Thoracic aorta (tissue), 2 donors: ENCODE data around the gene REC114. TPM values are rescaled to one million over a fixed set of nuclear protein-coding genes. Genes with fewer than 3 reads are reported as not detected.
"Not testable (repeated sequence)": the region's sequence is repeated elsewhere in the genome, so short reads cannot be mapped to it uniquely, and the experiment has no call there.

Source experiments
- ATAC-seq: fragments of 150-250 bp; one replicate; pipeline ENCODE4 v1.8.0; 2017; ENCODE audit warnings: low read depth; ENCODE audit not compliant: insufficient number of reproducible peaks, low FRiP score
- DNase-seq: peaks from one replicate; pipeline ENCODE4 v3.0.0-alpha.2; 2020; ENCODE audit warnings: low spot score
- H3K27ac ChIP-seq, 2 donors: fragments of 200-600 bp; sonication (generic); 1 replicate in 1 of 2; 2 replicates in 1 of 2; pipeline ENCODE4 v1.5.1; 2016; ENCODE audit warnings: mild to moderate bottlenecking in 2 of 2, moderate library complexity in 2 of 2
- H3K27me3 ChIP-seq: fragments of 200-600 bp; sonication (generic); replicated peaks from 2 replicates; pipeline ENCODE4 v1.6.0; 2016; ENCODE audit warnings: mild to moderate bottlenecking; ENCODE audit not compliant: insufficient read depth
- H3K36me3 ChIP-seq: fragments of 200-600 bp; sonication (generic); one replicate; pipeline ENCODE4 v1.5.1; 2016
- H3K4me1 ChIP-seq, 2 donors: fragments of 200-600 bp; sonication (generic); 1 replicate in 1 of 2; 2 replicates in 1 of 2; pipeline versions ENCODE4 v1.5.1 to v1.6.0; 2016; ENCODE audit warnings: low read depth in 2 of 2, mild to moderate bottlenecking in 1 of 2; ENCODE audit not compliant: control insufficient read depth in 1 of 2
- H3K4me3 ChIP-seq: fragments of 200-600 bp; sonication (generic); 2 replicates; pipeline ENCODE4 v1.5.1; 2016; ENCODE audit warnings: mild to moderate bottlenecking
- H3K9me3 ChIP-seq: fragments of 200-600 bp; sonication (generic); 2 replicates; pipeline ENCODE4 v1.5.1; 2016
- total RNA-seq, 2 donors: library from RNA; depleted of rRNA; stranded (reverse); fragments of >200 nt; gene quantifications; one replicate each; pipeline versions ENCODE4 v1.1.0 to v1.2.3, GENCODE V29; 2016
- TF ChIP-seq, protein P1 (sequence below): fragments of 200-600 bp; sonication (generic); IDR thresholded peaks from one replicate; pipeline ENCODE4 v1.5.1; 2019; ENCODE audit warnings: antibody characterized with exemption

Gene REC114
- total RNA-seq, 2 donors from 2014 or later: not detected

GRCh38 chr15:73573037-73573436 lies 130.1 kb downstream of the REC114 start:
- DNase-seq (no peak), ATAC-seq (no peak)
- H3K4me3 ChIP-seq: no peak overlapping the region
- peaks cover 60% of the 10 kb centered on the region for H3K36me3 ChIP-seq
- H3K4me1 ChIP-seq: peaks cover 0 to 6% of the 10 kb centered on the region in 2 donors
- H3K27me3 ChIP-seq: no peaks in the 10 kb centered on the region
- TF ChIP-seq, protein P1, sequence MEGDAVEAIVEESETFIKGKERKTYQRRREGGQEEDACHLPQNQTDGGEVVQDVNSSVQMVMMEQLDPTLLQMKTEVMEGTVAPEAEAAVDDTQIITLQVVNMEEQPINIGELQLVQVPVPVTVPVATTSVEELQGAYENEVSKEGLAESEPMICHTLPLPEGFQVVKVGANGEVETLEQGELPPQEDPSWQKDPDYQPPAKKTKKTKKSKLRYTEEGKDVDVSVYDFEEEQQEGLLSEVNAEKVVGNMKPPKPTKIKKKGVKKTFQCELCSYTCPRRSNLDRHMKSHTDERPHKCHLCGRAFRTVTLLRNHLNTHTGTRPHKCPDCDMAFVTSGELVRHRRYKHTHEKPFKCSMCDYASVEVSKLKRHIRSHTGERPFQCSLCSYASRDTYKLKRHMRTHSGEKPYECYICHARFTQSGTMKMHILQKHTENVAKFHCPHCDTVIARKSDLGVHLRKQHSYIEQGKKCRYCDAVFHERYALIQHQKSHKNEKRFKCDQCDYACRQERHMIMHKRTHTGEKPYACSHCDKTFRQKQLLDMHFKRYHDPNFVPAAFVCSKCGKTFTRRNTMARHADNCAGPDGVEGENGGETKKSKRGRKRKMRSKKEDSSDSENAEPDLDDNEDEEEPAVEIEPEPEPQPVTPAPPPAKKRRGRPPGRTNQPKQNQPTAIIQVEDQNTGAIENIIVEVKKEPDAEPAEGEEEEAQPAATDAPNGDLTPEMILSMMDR: no peak
- H3K27ac ChIP-seq: no peak overlapping the region
- no peaks in the 10 kb centered on the region for H3K9me3 ChIP-seq

- DNase-seq: no peak
- no peak overlapping the region for H3K27ac ChIP-seq
- no peak for ATAC-seq
- no peaks in the 10 kb centered on the region for H3K9me3 ChIP-seq
- H3K4me3 ChIP-seq: no peak overlapping the region
- H3K27me3 ChIP-seq: no peaks in the 10 kb centered on the region
- H3K36me3 ChIP-seq: peaks cover 55% of the 10 kb centered on the region
- TF ChIP-seq, protein P1: no peak
- peaks cover 0 to 6% of the 10 kb centered on the region in 2 donors for H3K4me1 ChIP-seq
These were observed 130.6 kb downstream of the REC114 start for GRCh38 chr15:73573572-73573971.

DNA sequence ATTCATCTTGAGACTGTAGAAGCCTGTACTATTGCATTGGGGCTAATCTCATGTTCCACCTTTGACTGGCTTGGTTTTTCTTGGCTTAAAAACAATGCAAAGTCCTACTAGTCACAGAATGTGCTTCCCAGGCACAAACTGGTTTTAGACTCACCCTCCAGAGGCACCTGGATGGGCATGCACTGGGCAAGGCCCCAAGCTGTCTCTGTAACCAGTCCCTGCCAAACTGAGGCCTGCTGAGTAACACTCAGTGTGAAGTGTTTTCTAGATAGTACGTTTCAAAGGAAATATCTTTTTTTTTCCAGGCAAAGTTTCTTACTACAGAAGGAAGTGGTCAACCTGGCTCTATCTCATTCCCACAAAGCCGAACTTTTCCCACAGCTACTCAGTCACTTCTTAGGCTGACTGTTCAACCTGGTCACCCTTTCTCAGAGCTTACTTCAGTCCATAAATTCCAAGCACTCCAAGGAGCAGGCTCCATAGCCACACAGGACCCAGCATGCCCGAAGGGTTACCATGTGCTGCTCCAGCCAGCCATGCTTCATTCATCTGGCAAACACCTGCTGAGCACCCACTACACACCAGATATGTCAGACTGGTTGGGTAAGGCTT lies 132.8 kb downstream of the REC114 start:
- H3K9me3 ChIP-seq: no peaks in the 10 kb centered on the region
- H3K36me3 ChIP-seq: peaks cover 42% of the 10 kb centered on the region
- TF ChIP-seq, protein P1: no peak
- H3K4me1 ChIP-seq: peaks cover 0 to 6% of the 10 kb centered on the region in 2 donors
- no peak overlapping the region for H3K27ac ChIP-seq
- DNase-seq: no peak
- H3K27me3 ChIP-seq: no peaks in the 10 kb centered on the region
- ATAC-seq: no peak
- H3K4me3 ChIP-seq: no peak overlapping the region

- H3K4me1 ChIP-seq, H3K27ac ChIP-seq, H3K4me3 ChIP-seq, H3K9me3 ChIP-seq, ATAC-seq, DNase-seq, H3K27me3 ChIP-seq: not testable (repeated sequence)
- peaks cover 29% of the 10 kb centered on the region for H3K36me3 ChIP-seq
These were observed 134.6 kb downstream of the REC114 start for GRCh38 chr15:73577593-73577992.

- ATAC-seq (no peak), DNase-seq (no peak)
- peaks cover 31% of the 10 kb centered on the region for H3K36me3 ChIP-seq
- H3K9me3 ChIP-seq: no peaks in the 10 kb centered on the region
- no peak overlapping the region for H3K4me3 ChIP-seq
- TF ChIP-seq, protein P1: no peak
- no peak overlapping the region for H3K27ac ChIP-seq
- H3K27me3 ChIP-seq: no peaks in the 10 kb centered on the region
- H3K4me1 ChIP-seq: peaks cover 0 to 6% of the 10 kb centered on the region in 2 donors
These were observed 135.1 kb downstream of the REC114 start for GRCh38 chr15:73578026-73578425.
